ENCODE results near the gene KDF1. TPM values are rescaled to one million over a fixed set of nuclear protein-coding genes. Genes with fewer than 3 reads are reported as not detected.
A peak's percentile ranks its signal among the peaks of the same experiment; 100 is the strongest.

Gene KDF1, protein sequence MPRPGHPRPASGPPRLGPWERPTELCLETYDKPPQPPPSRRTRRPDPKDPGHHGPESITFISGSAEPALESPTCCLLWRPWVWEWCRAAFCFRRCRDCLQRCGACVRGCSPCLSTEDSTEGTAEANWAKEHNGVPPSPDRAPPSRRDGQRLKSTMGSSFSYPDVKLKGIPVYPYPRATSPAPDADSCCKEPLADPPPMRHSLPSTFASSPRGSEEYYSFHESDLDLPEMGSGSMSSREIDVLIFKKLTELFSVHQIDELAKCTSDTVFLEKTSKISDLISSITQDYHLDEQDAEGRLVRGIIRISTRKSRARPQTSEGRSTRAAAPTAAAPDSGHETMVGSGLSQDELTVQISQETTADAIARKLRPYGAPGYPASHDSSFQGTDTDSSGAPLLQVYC
- total RNA-seq (2022): 5.1 and 8.8 TPM in 2 replicates
- Bru-seq, nascent RNA: percentile 44 among the genes with signal in this experiment
- BruChase-seq, experiment 1, labeled RNA remaining after a 6-hour chase: percentile 36 among the genes with signal in this experiment
- percentile 43 among the genes with signal in this experiment for BruChase-seq, experiment 2, labeled RNA remaining after a 2-hour chase
- long read RNA-seq, transcript KDF1-201 (4 exons, 1,793 nt): major isoform, 13 of 37 reads
- long read RNA-seq, partial matches to known transcripts: 12 of 37 reads
- long read RNA-seq, other reads (novel, unspliced or antisense): 12 of 37 reads

DNA sequence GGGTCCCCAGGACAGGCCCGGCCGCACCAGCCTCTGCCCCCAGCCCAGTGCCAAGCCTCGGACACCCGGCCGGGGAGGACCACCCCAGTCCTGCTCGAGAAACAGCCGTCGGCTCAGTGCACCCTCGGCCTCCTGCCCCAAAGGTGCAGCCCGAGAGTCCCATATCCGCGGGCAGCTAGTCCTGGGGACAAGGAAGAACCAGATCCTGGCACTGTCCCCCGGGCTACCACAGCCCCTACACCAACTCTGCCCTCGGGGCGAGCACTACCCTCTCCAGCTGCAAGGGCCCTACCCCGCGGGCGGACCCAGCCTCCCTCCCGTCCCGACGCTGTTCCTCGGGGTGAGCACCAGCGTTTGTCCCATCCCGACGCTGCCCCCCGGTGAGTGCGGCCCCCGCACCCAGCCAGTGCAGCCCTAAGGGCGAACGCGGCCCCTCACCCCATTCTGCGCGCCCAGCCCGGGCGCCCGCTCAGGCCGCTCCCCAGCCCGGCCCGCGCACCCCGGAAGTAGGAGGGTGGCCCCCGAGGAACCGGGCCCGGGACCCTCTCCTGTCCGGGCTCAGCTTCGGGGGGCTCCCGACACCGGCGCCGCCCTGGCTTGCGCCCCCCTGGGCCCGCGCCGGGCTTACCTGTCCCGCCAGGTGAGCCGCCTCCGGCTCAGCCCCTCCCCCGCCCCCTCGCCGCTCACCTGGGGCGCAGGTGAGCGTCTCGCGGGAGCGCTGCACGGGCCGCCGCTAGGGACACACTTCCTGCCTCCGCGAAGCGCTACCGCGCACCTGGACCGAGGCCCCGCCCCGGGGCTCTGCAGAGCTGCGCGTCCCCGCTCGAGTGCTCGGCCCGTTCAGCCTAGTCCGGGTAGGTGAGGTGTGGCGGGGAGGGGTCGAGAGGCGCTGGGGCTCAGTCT is at the start of gene KDF1:
KDF1 (minus strand) TSS at position 747 of the 903 bp plus-strand sequence. CDS start 8,088 bp downstream, outside the sequence.
- Mint-ChIP-seq H3K27me3 (ENCODE audit: insufficient read depth, unreplicated experiment) (no peaks in the 10 kb centered on the region), H3K9me3 (ENCODE audit: unreplicated experiment) (no peaks in the 10 kb centered on the region), H3K36me3 (ENCODE audit: insufficient read depth, unreplicated experiment) (peaks cover 10% of the 10 kb centered on the region), H3K4me3 (ENCODE audit: unreplicated experiment) (peak within 1 kb of the TSS; percentile 91), H3K27ac (ENCODE audit: low read depth, unreplicated experiment) (peak within 1 kb of the TSS; percentile 85), H3K4me1 (ENCODE audit: insufficient read depth, unreplicated experiment) (peaks cover 36% of the 10 kb centered on the region)
- ChIA-PET CTCF (interaction anchor here (0.6 to 1.0 kb wide), 7 partner anchors 22 to 711 kb away, joined by 3 to 5 read pairs (median 3); no protein-coding TSS in a partner anchor), POLR2A (interaction anchor here (0.7 to 5.7 kb wide), 22 partner anchors 9 to 429 kb away, joined by 3 to 160 read pairs (median 6); partner anchors contain the start of genes GPATCH3, GPN2, NUDC and TENT5B)
- DNase-seq (ENCODE audit: unreplicated experiment): peak; percentile 80
- no TSS peak for BruUV-seq (replicated peaks)
- intact Hi-C loops (cut with micrococcal nuclease): no loop called here
- TF ChIP-seq, protein P1, sequence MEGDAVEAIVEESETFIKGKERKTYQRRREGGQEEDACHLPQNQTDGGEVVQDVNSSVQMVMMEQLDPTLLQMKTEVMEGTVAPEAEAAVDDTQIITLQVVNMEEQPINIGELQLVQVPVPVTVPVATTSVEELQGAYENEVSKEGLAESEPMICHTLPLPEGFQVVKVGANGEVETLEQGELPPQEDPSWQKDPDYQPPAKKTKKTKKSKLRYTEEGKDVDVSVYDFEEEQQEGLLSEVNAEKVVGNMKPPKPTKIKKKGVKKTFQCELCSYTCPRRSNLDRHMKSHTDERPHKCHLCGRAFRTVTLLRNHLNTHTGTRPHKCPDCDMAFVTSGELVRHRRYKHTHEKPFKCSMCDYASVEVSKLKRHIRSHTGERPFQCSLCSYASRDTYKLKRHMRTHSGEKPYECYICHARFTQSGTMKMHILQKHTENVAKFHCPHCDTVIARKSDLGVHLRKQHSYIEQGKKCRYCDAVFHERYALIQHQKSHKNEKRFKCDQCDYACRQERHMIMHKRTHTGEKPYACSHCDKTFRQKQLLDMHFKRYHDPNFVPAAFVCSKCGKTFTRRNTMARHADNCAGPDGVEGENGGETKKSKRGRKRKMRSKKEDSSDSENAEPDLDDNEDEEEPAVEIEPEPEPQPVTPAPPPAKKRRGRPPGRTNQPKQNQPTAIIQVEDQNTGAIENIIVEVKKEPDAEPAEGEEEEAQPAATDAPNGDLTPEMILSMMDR (IDR thresholded peaks at IDR 0.05; ENCODE audit: unreplicated experiment): peak; percentile 15

DNA sequence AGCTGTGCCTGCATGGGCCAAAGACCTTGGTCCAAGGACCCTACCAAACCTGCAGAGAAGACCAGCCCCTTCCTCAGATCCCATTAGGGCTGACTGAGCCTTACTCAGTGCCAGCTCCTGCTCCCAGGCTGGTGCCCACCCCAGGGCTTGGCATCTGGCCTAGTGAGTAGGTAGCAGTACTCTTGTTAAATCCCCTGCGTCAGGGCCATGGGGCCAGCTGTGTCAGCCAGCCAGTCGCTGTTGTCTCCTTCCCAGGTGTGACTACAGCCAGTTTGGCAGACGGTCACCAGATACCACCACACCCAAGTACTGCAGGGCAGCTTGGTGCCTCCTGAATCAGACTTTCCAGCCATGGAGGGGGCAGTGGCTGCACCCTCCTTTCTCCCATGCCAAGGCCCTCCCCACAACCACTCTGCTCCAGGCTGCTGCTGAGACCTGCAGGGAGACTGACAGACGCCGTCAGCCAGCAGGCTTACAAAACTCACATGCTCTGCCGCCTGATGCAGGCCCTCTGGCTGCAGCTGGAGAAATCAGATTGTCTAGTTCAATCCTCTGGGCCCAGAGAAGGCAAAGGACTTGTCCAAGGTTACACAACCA is 49.4 kb upstream of the KDF1 start:
- CTCF ChIA-PET: interaction anchor here (0.6 to 10.2 kb wide), 8 partner anchors 12 to 91 kb away, joined by 3 to 118 read pairs (median 5); partner anchors contain the start of gene TRNP1
- H3K4me3 Mint-ChIP-seq (ENCODE audit: unreplicated experiment): peak overlapping the region; percentile 78
- H3K36me3 Mint-ChIP-seq (ENCODE audit: insufficient read depth, unreplicated experiment): peaks cover 53% of the 10 kb centered on the region
- no peaks in the 10 kb centered on the region for H3K27me3 Mint-ChIP-seq (ENCODE audit: insufficient read depth, unreplicated experiment)
- peaks cover 18% of the 10 kb centered on the region for H3K4me1 Mint-ChIP-seq (ENCODE audit: insufficient read depth, unreplicated experiment)
- no TSS peak for BruUV-seq (replicated peaks)
- POLR2A ChIA-PET: interaction anchor here (0.7 to 13.4 kb wide), 23 partner anchors 9 to 821 kb away, joined by 3 to 535 read pairs (median 4); partner anchors contain the start of genes GPATCH3, KDF1, PPP1R8 and SFN
- TF ChIP-seq, protein P1 (IDR thresholded peaks at IDR 0.05; ENCODE audit: unreplicated experiment): no peak
- intact Hi-C loops (cut with micrococcal nuclease): no loop called here
- peak overlapping the region; percentile 78 for H3K27ac Mint-ChIP-seq (ENCODE audit: low read depth, unreplicated experiment)
- DNase-seq (ENCODE audit: unreplicated experiment): peak; percentile 89
- H3K9me3 Mint-ChIP-seq (ENCODE audit: unreplicated experiment): no peaks in the 10 kb centered on the region

DNA sequence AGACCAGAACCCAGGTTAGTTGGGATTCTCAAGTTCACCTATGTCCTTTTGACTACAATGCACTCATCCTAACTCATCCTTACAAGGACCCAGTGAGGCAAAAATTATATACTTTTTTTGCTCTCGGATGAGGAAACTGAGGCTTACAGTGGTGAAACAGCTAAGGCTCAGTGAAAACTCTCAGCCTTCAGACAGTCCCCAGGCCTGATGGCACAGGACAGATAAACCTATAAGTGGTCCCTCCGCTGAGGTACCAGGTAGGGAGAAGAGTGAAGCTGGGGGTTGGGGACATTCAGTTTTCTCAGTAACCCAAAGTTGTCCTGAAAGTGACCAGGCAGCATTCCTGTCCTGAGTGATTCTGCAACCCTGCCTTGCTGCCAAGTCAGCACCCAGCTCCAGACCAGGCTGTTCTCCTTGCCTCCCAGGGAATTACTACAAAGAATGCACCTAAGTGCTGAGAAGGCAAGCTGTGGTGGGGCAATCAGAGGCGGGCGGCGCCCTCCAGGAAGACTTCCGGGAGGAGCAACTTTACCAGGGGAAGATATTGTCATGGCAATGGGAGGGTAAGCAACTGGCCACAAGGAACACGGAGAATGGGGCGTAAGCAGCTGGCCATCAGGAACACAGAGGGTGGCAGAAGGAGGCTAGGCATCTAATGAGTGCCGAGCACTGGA is 47.8 kb upstream of the KDF1 start:
- BruUV-seq (replicated peaks): no TSS peak
- peaks cover 25% of the 10 kb centered on the region for H3K4me1 Mint-ChIP-seq (ENCODE audit: insufficient read depth, unreplicated experiment)
- peak overlapping the region; percentile 59 for H3K27ac Mint-ChIP-seq (ENCODE audit: low read depth, unreplicated experiment)
- no peaks in the 10 kb centered on the region for H3K9me3 Mint-ChIP-seq (ENCODE audit: unreplicated experiment)
- TF ChIP-seq, protein P1 (IDR thresholded peaks at IDR 0.05; ENCODE audit: unreplicated experiment): no peak
- intact Hi-C loops (cut with micrococcal nuclease): no loop called here
- no peaks in the 10 kb centered on the region for H3K27me3 Mint-ChIP-seq (ENCODE audit: insufficient read depth, unreplicated experiment)
- peaks cover 70% of the 10 kb centered on the region for H3K36me3 Mint-ChIP-seq (ENCODE audit: insufficient read depth, unreplicated experiment)
- ChIA-PET CTCF (interaction anchor here (0.9 to 10.2 kb wide), 4 partner anchors 10 to 89 kb away, joined by 3 to 118 read pairs (median 15); partner anchors contain the start of gene TRNP1), POLR2A (interaction anchor here (0.7 to 13.4 kb wide), 6 partner anchors 10 to 508 kb away, joined by 3 to 535 read pairs (median 26); partner anchors contain the start of genes KDF1 and TRNP1)
- DNase-seq (ENCODE audit: unreplicated experiment): peak; percentile 68
- H3K4me3 Mint-ChIP-seq (ENCODE audit: unreplicated experiment): peak overlapping the region; percentile 51
